Mesenchymal stem cell (in vitro differentiated cells and primary cell): Measurements from ENCODE around the gene LRRTM4.

Experiments used
- DNase-seq: peaks from one replicate; pipeline ENCODE4 v3.0.0-alpha.2; 2013
- H2AFZ ChIP-seq: one replicate; pipeline ENCODE4 v1.6.1; 2013; ENCODE audit warnings: low read depth, mild to moderate bottlenecking, control low read depth, inconsistent platforms, low read length, moderate library complexity
- H2AK5ac ChIP-seq: 2 replicates; pipeline ENCODE4 v1.6.1; 2013; ENCODE audit warnings: low read length, moderate library complexity, mild to moderate bottlenecking, inconsistent platforms; ENCODE audit not compliant: severe bottlenecking
- H2BK120ac ChIP-seq: one replicate; pipeline ENCODE4 v1.6.1; 2013; ENCODE audit warnings: low read depth, mild to moderate bottlenecking, inconsistent platforms, low read length, moderate library complexity
- H2BK12ac ChIP-seq, 2 experiments: one replicate each; pipeline ENCODE4 v1.6.1; 2013; ENCODE audit warnings: inconsistent platforms in 2 of 2, low read length in 2 of 2, mild to moderate bottlenecking in 2 of 2, moderate library complexity in 2 of 2, control low read depth in 1 of 2
- H2BK15ac ChIP-seq: one replicate; pipeline ENCODE4 v1.6.1; 2013; ENCODE audit warnings: mild to moderate bottlenecking, low read depth, inconsistent platforms; ENCODE audit not compliant: poor library complexity, severe bottlenecking
- H2BK5ac ChIP-seq: 2 replicates; pipeline ENCODE4 v1.6.1; 2013; ENCODE audit warnings: low read depth, mild to moderate bottlenecking, low read length, control low read depth, inconsistent platforms; ENCODE audit not compliant: poor library complexity, severe bottlenecking
- H3K14ac ChIP-seq, 2 experiments: one replicate each; pipeline ENCODE4 v1.6.1; 2013; ENCODE audit warnings: inconsistent platforms in 2 of 2, low read length in 2 of 2, control low read depth in 1 of 2, mild to moderate bottlenecking in 1 of 2, moderate library complexity in 1 of 2
- H3K18ac ChIP-seq, 2 experiments: one replicate each; pipeline ENCODE4 v1.6.1; 2013; ENCODE audit warnings: inconsistent platforms in 2 of 2, low read length in 2 of 2, control low read depth in 1 of 2, low read depth in 1 of 2, mild to moderate bottlenecking in 1 of 2
- H3K23ac ChIP-seq, 2 experiments: one replicate each; pipeline ENCODE4 v1.6.1; 2013; ENCODE audit warnings: inconsistent platforms in 2 of 2, low read length in 2 of 2, mild to moderate bottlenecking in 2 of 2, moderate library complexity in 2 of 2, control low read depth in 1 of 2
- H3K27ac ChIP-seq: 2 replicates; pipeline ENCODE4 v1.5.1; 2013; ENCODE audit warnings: mild to moderate bottlenecking, moderate library complexity, low read length, control low read depth, inconsistent platforms; ENCODE audit not compliant: poor library complexity, severe bottlenecking
- H3K27me3 ChIP-seq, 2 experiments: 2 replicates each; pipeline versions ENCODE4 v1.6.1 to v1.7.0; 2013; ENCODE audit warnings: low read length in 2 of 2, mild to moderate bottlenecking in 2 of 2, moderate library complexity in 2 of 2, control low read depth in 1 of 2, inconsistent platforms in 1 of 2; ENCODE audit not compliant: control insufficient read depth in 1 of 2, insufficient read depth in 1 of 2
- H3K36me3 ChIP-seq, 2 experiments: 2 replicates each; pipeline versions ENCODE4 v1.6.1 to v1.7.0; 2013; ENCODE audit warnings: low read length in 2 of 2, control low read depth in 1 of 2, inconsistent platforms in 1 of 2, low read depth in 1 of 2, mild to moderate bottlenecking in 1 of 2; ENCODE audit not compliant: insufficient read depth in 2 of 2, control insufficient read depth in 1 of 2
- H3K4ac ChIP-seq, 2 experiments: one replicate each; pipeline ENCODE4 v1.6.1; 2013; ENCODE audit warnings: inconsistent platforms in 2 of 2, low read length in 2 of 2, mild to moderate bottlenecking in 2 of 2, moderate library complexity in 2 of 2, control low read depth in 1 of 2, low read depth in 1 of 2
- H3K4me1 ChIP-seq: 2 replicates; pipeline ENCODE4 v1.6.1; 2013; ENCODE audit warnings: low read depth, low read length, control low read depth; ENCODE audit not compliant: control insufficient read depth, insufficient read depth
- H3K4me2 ChIP-seq: 2 replicates; pipeline ENCODE4 v1.6.1; 2013; ENCODE audit warnings: low read length, mild to moderate bottlenecking, inconsistent platforms; ENCODE audit not compliant: poor library complexity, severe bottlenecking
- H3K4me3 ChIP-seq, 2 experiments: 2 replicates each; pipeline versions ENCODE4 v1.5.1 to v1.7.0; 2013; ENCODE audit warnings: low read length in 2 of 2, mild to moderate bottlenecking in 2 of 2, control low read depth in 1 of 2, low read depth in 1 of 2; ENCODE audit not compliant: insufficient read depth in 1 of 2
- H3K79me1 ChIP-seq: replicated peaks from 2 replicates; pipeline ENCODE4 v1.6.1; 2013; ENCODE audit warnings: mild to moderate bottlenecking, control low read depth, low read length, inconsistent platforms; ENCODE audit not compliant: poor library complexity, severe bottlenecking
- H3K9ac ChIP-seq: 2 replicates; pipeline ENCODE4 v1.7.0; 2013; ENCODE audit warnings: mild to moderate bottlenecking, low read length, moderate library complexity
- H3K9me3 ChIP-seq: 2 replicates; pipeline ENCODE4 v1.7.0; 2013; ENCODE audit warnings: mild to moderate bottlenecking, low read length; ENCODE audit not compliant: control insufficient read depth
- H4K8ac ChIP-seq: one replicate; pipeline ENCODE4 v1.6.1; 2013; ENCODE audit warnings: inconsistent platforms, mild to moderate bottlenecking, low read length, moderate library complexity
- H4K91ac ChIP-seq: one replicate; pipeline ENCODE4 v1.6.1; 2013; ENCODE audit warnings: mild to moderate bottlenecking, low read length, inconsistent platforms
- WGBS: methylation state at CpG from one replicate; pipeline ENCODE4 v1.1.7; 2013; ENCODE audit warnings: mixed read lengths; 5-methylcytosine and 5-hydroxymethylcytosine counted together

Gene LRRTM4

GRCh38 chr2:77156599-77156998 is 365.6 kb downstream of the LRRTM4 start:
- no peak overlapping the region for H3K27ac ChIP-seq
- no peak overlapping the region for H3K9ac ChIP-seq
- H3K4me1 ChIP-seq = no peaks in the 10 kb centered on the region
- H3K18ac ChIP-seq = no peak overlapping the region
- peaks cover 4% of the 10 kb centered on the region for H3K9me3 ChIP-seq
- no peak overlapping the region for H3K14ac ChIP-seq
- H3K36me3 ChIP-seq = no peaks in the 10 kb centered on the region
- 98% methylated on average over 3 of the region's 3 CpGs for WGBS
- H3K23ac ChIP-seq = no peak overlapping the region
- H2BK12ac ChIP-seq = no peak overlapping the region
- no peak overlapping the region for H3K4me3 ChIP-seq
- no peak overlapping the region for H2BK15ac ChIP-seq
- H4K91ac ChIP-seq = no peak overlapping the region
- H4K8ac ChIP-seq = no peak overlapping the region
- H2AK5ac ChIP-seq = no peak overlapping the region
- no peaks in the 10 kb centered on the region for H3K27me3 ChIP-seq
- H3K4me2 ChIP-seq = no peak overlapping the region
- H2AFZ ChIP-seq = no peak overlapping the region
- no peak overlapping the region for H2BK5ac ChIP-seq
- no peak overlapping the region for H2BK120ac ChIP-seq
- no peaks in the 10 kb centered on the region for H3K79me1 ChIP-seq
- H3K4ac ChIP-seq = no peak overlapping the region
- DNase-seq = no peak

- H3K4me3 ChIP-seq = no peak overlapping the region
- no peak overlapping the region for H2AFZ ChIP-seq
- no peak overlapping the region for H4K8ac ChIP-seq
- no peak overlapping the region for H2BK12ac ChIP-seq
- H3K4me2 ChIP-seq = no peak overlapping the region
- H3K4ac ChIP-seq = no peak overlapping the region
- H2BK15ac ChIP-seq = no peak overlapping the region
- H3K36me3 ChIP-seq = no peaks in the 10 kb centered on the region
- H3K27ac ChIP-seq = no peak overlapping the region
- no peak overlapping the region for H2BK5ac ChIP-seq
- H3K4me1 ChIP-seq = no peaks in the 10 kb centered on the region
- no peaks in the 10 kb centered on the region for H3K27me3 ChIP-seq
- WGBS = 90% methylated on average over 1 of the region's 1 CpG
- H3K18ac ChIP-seq = no peak overlapping the region
- no peak overlapping the region for H3K23ac ChIP-seq
- H3K79me1 ChIP-seq = no peaks in the 10 kb centered on the region
- no peak for DNase-seq
- peaks cover 8% of the 10 kb centered on the region for H3K9me3 ChIP-seq
- H2BK120ac ChIP-seq = no peak overlapping the region
- no peak overlapping the region for H4K91ac ChIP-seq
- H3K9ac ChIP-seq = no peak overlapping the region
- no peak overlapping the region for H2AK5ac ChIP-seq
- H3K14ac ChIP-seq = no peak overlapping the region
These were observed 366.7 kb downstream of the LRRTM4 start for GRCh38 chr2:77155511-77155910.

GRCh38 chr2:77149565-77149964 is 372.6 kb downstream of the LRRTM4 start:
- Histone ChIP-seq H2BK15ac (no peak overlapping the region), H3K4ac (no peak overlapping the region), H3K4me1 (no peaks in the 10 kb centered on the region), H2BK12ac (no peak overlapping the region), H4K91ac (no peak overlapping the region), H3K14ac (no peak overlapping the region), H3K79me1 (no peaks in the 10 kb centered on the region), H3K27ac (no peak overlapping the region), H3K4me3 (no peak overlapping the region), H3K27me3 (no peaks in the 10 kb centered on the region), H3K9ac (no peak overlapping the region), H2AFZ (no peak overlapping the region), H4K8ac (no peak overlapping the region), H2BK5ac (no peak overlapping the region), H3K23ac (no peak overlapping the region), H3K18ac (no peak overlapping the region), H3K4me2 (no peak overlapping the region), H3K36me3 (no peaks in the 10 kb centered on the region), H2BK120ac (no peak overlapping the region), H3K9me3 (peaks cover 21% of the 10 kb centered on the region), H2AK5ac (no peak overlapping the region)
- no peak for DNase-seq
- 69% methylated on average over 1 of the region's 1 CpG for WGBS

GRCh38 chr2:77147153-77147552 is 375.0 kb downstream of the LRRTM4 start:
- WGBS = 75% methylated on average over 2 of the region's 2 CpGs
- H3K9me3 ChIP-seq = peaks cover 17% of the 10 kb centered on the region

More at GRCh38 chr2:77147153-77147552, 375.0 kb downstream of the LRRTM4 start:
- no peak overlapping the region for H3K18ac ChIP-seq
- no peak overlapping the region for H2BK12ac ChIP-seq
- H3K4ac ChIP-seq = no peak overlapping the region
- H3K4me2 ChIP-seq = no peak overlapping the region
- H3K79me1 ChIP-seq = no peaks in the 10 kb centered on the region
- no peak overlapping the region for H4K8ac ChIP-seq
- no peak overlapping the region for H3K27ac ChIP-seq
- H3K23ac ChIP-seq = no peak overlapping the region
- no peak overlapping the region for H2BK15ac ChIP-seq
- no peak overlapping the region for H2AK5ac ChIP-seq
- H3K14ac ChIP-seq = no peak overlapping the region
- no peaks in the 10 kb centered on the region for H3K4me1 ChIP-seq
- no peak overlapping the region for H2BK120ac ChIP-seq
- no peaks in the 10 kb centered on the region for H3K27me3 ChIP-seq
- no peak overlapping the region for H2AFZ ChIP-seq
- H3K9ac ChIP-seq = no peak overlapping the region
- H2BK5ac ChIP-seq = no peak overlapping the region
- no peak overlapping the region for H3K4me3 ChIP-seq
- DNase-seq = no peak
- H4K91ac ChIP-seq = no peak overlapping the region
- no peaks in the 10 kb centered on the region for H3K36me3 ChIP-seq
